OCI-LY1 (cell line): ENCODE results near the gene FGGY.
"Not testable (repeated sequence)": the region's sequence is repeated elsewhere in the genome, so short reads cannot be mapped to it uniquely, and the experiment has no call there.

Experiments used
- H2AFZ ChIP-seq: fragments of 200-600 bp; sonication (generic), shearing (Covaris generic); 2 replicates; pipeline ENCODE4 v1.6.0; 2014; ENCODE audit warnings: antibody characterized with exemption, mild to moderate bottlenecking, low read length
- H3F3A ChIP-seq: fragments of 200-600 bp; sonication (generic), shearing (Covaris generic); 2 replicates; pipeline ENCODE4 v1.6.0; 2014; ENCODE audit warnings: mild to moderate bottlenecking, antibody characterized with exemption, low read length, moderate library complexity; ENCODE audit not compliant: insufficient read depth
- H3K27ac ChIP-seq: fragments of 200-600 bp; sonication (generic); 2 replicates; pipeline ENCODE4 v1.5.1; 2014; ENCODE audit warnings: low read length, mixed run types, mild to moderate bottlenecking, low read depth; ENCODE audit not compliant: poor library complexity, severe bottlenecking
- H3K27me3 ChIP-seq: fragments of 200-600 bp; sonication (generic); 2 replicates; pipeline ENCODE4 v1.6.0; 2014; ENCODE audit warnings: antibody characterized with exemption, mild to moderate bottlenecking, low read length, moderate library complexity; ENCODE audit not compliant: insufficient read depth
- H3K36me3 ChIP-seq: fragments of 200-600 bp; sonication (generic); 2 replicates; pipeline ENCODE4 v1.6.1; 2014; ENCODE audit warnings: mild to moderate bottlenecking, antibody characterized with exemption, low read length, moderate library complexity, mixed read lengths; ENCODE audit not compliant: insufficient read depth
- H3K4me1 ChIP-seq: fragments of 200-600 bp; sonication (generic); 2 replicates; pipeline ENCODE4 v1.5.1; 2014; ENCODE audit warnings: mild to moderate bottlenecking, low read length, moderate library complexity; ENCODE audit not compliant: insufficient read depth, severe bottlenecking
- H3K4me2 ChIP-seq: fragments of 200-600 bp; sonication (generic), shearing (Covaris generic); 2 replicates; pipeline ENCODE4 v1.6.1; 2014; ENCODE audit warnings: low read length
- H3K4me3 ChIP-seq: fragments of 200-600 bp; sonication (generic); 2 replicates; pipeline ENCODE4 v1.5.1; 2014; ENCODE audit warnings: low read length, low read depth, mild to moderate bottlenecking, mixed read lengths; ENCODE audit not compliant: poor library complexity, severe bottlenecking
- H3K79me2 ChIP-seq: fragments of 200-600 bp; shearing (Covaris generic); 2 replicates; pipeline ENCODE4 v1.6.1; 2016; ENCODE audit warnings: mixed run types, low read length, mixed read lengths; ENCODE audit not compliant: insufficient read depth
- H3K9ac ChIP-seq: fragments of 200-600 bp; sonication (generic), shearing (Covaris generic); 2 replicates; pipeline ENCODE4 v1.6.1; 2014; ENCODE audit warnings: mild to moderate bottlenecking, low read length, mixed read lengths
- H3K9me2 ChIP-seq: fragments of 200-600 bp; sonication (generic), shearing (Covaris generic); 2 replicates; pipeline ENCODE4 v1.6.1; 2014; ENCODE audit warnings: low read depth, mild to moderate bottlenecking, low read length, mixed read lengths
- H3K9me3 ChIP-seq: fragments of 200-600 bp; shearing (Covaris generic); 2 replicates; pipeline ENCODE4 v1.6.1; 2014; ENCODE audit warnings: low read length, mixed read lengths
- H4K20me1 ChIP-seq: fragments of 200-600 bp; sonication (generic), shearing (Covaris generic); 2 replicates; pipeline ENCODE4 v1.6.0; 2016; ENCODE audit warnings: mild to moderate bottlenecking, low read length; ENCODE audit not compliant: insufficient read depth
- EZH2 ChIP-seq: fragments of 200-600 bp; sonication (generic), shearing (Covaris generic); IDR thresholded peaks from 2 replicates; pipeline ENCODE4 v1.8.0; 2017; ENCODE audit warnings: borderline replicate concordance, mixed run types, mild to moderate bottlenecking, antibody characterized with exemption, low read length, moderate library complexity, mixed read lengths
- TF ChIP-seq, protein P1 (sequence below): fragments of 200-600 bp; sonication (generic), shearing (Covaris generic); IDR thresholded peaks from 2 replicates; pipeline ENCODE4 v1.5.1; 2017; ENCODE audit warnings: mild to moderate bottlenecking, antibody characterized with exemption, low read length, moderate library complexity, mixed read lengths

Gene FGGY

GRCh38 chr1:59468828-59469428, 172.0 kb downstream of the FGGY start:
- Histone ChIP-seq H3K4me2 (no peak overlapping the region), H3K36me3 (no peaks in the 10 kb centered on the region), H3K9ac (no peak overlapping the region), H3K27me3 (no peaks in the 10 kb centered on the region), H4K20me1 (no peaks in the 10 kb centered on the region), H3F3A (no peaks in the 10 kb centered on the region), H3K4me1 (no peaks in the 10 kb centered on the region), H2AFZ (no peak overlapping the region), H3K79me2 (no peaks in the 10 kb centered on the region), H3K9me3 (no peaks in the 10 kb centered on the region), H3K27ac (no peak overlapping the region), H3K4me3 (no peak overlapping the region), H3K9me2 (no peaks in the 10 kb centered on the region)
- TF ChIP-seq, protein P1, sequence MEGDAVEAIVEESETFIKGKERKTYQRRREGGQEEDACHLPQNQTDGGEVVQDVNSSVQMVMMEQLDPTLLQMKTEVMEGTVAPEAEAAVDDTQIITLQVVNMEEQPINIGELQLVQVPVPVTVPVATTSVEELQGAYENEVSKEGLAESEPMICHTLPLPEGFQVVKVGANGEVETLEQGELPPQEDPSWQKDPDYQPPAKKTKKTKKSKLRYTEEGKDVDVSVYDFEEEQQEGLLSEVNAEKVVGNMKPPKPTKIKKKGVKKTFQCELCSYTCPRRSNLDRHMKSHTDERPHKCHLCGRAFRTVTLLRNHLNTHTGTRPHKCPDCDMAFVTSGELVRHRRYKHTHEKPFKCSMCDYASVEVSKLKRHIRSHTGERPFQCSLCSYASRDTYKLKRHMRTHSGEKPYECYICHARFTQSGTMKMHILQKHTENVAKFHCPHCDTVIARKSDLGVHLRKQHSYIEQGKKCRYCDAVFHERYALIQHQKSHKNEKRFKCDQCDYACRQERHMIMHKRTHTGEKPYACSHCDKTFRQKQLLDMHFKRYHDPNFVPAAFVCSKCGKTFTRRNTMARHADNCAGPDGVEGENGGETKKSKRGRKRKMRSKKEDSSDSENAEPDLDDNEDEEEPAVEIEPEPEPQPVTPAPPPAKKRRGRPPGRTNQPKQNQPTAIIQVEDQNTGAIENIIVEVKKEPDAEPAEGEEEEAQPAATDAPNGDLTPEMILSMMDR: no peak
- no peak for TF ChIP-seq EZH2

DNA sequence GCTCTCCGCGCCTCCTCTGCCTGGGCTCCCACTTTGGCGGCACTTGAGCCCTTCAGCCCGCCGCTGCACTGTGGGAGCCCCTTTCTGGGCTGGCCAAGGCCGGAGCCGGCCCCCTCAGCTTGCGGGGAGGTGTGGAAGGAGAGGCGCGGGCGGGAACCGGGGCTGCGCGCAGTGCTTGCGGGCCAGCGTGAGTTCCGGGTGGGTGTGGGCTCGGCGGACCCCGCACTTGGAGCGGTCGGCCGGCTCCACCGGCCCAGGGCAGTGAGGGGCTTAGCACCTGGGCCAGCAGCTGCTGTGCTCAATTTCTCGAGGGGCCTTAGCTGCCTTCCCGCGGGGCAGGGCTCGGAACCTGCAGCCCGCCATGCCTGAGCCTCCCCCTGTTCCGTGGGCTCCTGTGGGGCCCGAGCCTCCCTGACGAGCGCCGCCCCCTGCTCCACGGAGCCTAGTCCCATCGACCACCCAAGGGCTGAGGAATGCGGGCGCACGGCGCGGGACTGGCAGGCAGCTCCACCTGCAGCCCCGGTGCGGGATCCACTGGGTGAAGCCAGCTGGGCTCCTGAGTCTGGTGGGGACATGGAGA, 175.2 kb downstream of the FGGY start:
- not testable (repeated sequence) for H3K27ac ChIP-seq, H4K20me1 ChIP-seq, H3K4me3 ChIP-seq, H2AFZ ChIP-seq, H3K4me2 ChIP-seq, H3K27me3 ChIP-seq, H3K9me3 ChIP-seq, H3K9ac ChIP-seq, H3K9me2 ChIP-seq, H3F3A ChIP-seq, H3K36me3 ChIP-seq, H3K4me1 ChIP-seq, H3K79me2 ChIP-seq

DNA sequence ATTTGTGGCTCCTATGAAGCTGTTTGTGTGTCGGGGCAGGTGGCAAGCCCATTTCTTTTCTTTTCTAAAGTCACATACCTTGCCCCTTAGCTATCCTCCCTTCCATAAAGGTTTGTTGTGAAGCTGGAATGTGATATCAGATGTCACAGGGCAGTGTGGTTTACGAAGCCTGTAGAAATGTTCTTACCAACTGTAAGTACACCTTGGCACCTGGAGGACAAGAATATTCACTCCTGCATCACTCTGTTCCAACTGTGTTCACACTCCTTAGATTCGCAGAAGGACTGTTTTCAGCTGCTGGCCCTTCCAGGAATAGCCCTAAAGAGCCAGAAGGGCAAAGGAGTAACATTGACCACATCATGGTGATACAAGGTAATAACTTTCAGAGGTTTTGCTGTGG, 176.9 kb downstream of the FGGY start:
- Histone ChIP-seq H4K20me1 (no peaks in the 10 kb centered on the region), H2AFZ (no peak overlapping the region)
- TF ChIP-seq, protein P1: no peak
- TF ChIP-seq EZH2: no peak

GRCh38 chr1:59474496-59474895, 177.6 kb downstream of the FGGY start:
- H3K36me3 ChIP-seq: no peaks in the 10 kb centered on the region
- H3F3A ChIP-seq: no peaks in the 10 kb centered on the region
- no peaks in the 10 kb centered on the region for H3K9me3 ChIP-seq
- no peak overlapping the region for H3K4me2 ChIP-seq
- no peaks in the 10 kb centered on the region for H3K9me2 ChIP-seq
- H2AFZ ChIP-seq: no peak overlapping the region
- H3K27me3 ChIP-seq: no peaks in the 10 kb centered on the region
- no peaks in the 10 kb centered on the region for H3K4me1 ChIP-seq
- H3K9ac ChIP-seq: no peak overlapping the region
- H3K27ac ChIP-seq: no peak overlapping the region
- no peak for TF ChIP-seq EZH2
- TF ChIP-seq, protein P1: no peak
- H4K20me1 ChIP-seq: no peaks in the 10 kb centered on the region
- no peak overlapping the region for H3K4me3 ChIP-seq
- no peaks in the 10 kb centered on the region for H3K79me2 ChIP-seq

More for the DNA sequence above, 176.9 kb downstream of the FGGY start:
- H3K27me3 ChIP-seq: no peaks in the 10 kb centered on the region
- no peaks in the 10 kb centered on the region for H3F3A ChIP-seq
- no peak overlapping the region for H3K4me3 ChIP-seq
- H3K4me1 ChIP-seq: no peaks in the 10 kb centered on the region
- no peaks in the 10 kb centered on the region for H3K9me3 ChIP-seq
- H3K9ac ChIP-seq: no peak overlapping the region
- no peak overlapping the region for H3K27ac ChIP-seq
- no peak overlapping the region for H3K4me2 ChIP-seq
- H3K36me3 ChIP-seq: no peaks in the 10 kb centered on the region
- H3K79me2 ChIP-seq: no peaks in the 10 kb centered on the region
- no peaks in the 10 kb centered on the region for H3K9me2 ChIP-seq
